Adrenal gland (tissue), 19 donors: ENCODE data around the gene ITGB3BP. TPM values are rescaled to one million over a fixed set of nuclear protein-coding genes. Genes with fewer than 3 reads are reported as not detected.
"Not testable (repeated sequence)": the region's sequence is repeated elsewhere in the genome, so short reads cannot be mapped to it uniquely, and the experiment has no call there.

Experiments used
- DNase-seq, 7 donors: peaks; one replicate each; pipeline ENCODE4 v3.0.0-alpha.2; 2019 to 2020
- H3K27ac ChIP-seq, 5 donors: fragments of 200-600 bp; sonication (generic) in 4 of 5; 1 replicate in 3 of 5; 2 replicates in 2 of 5; pipeline versions ENCODE4 v1.5.1 to v1.8.0; 2016 to 2020; ENCODE audit warnings: mild to moderate bottlenecking in 1 of 5
- H3K27me3 ChIP-seq: fragments of 200-600 bp; 2 replicates; pipeline ENCODE4 v1.8.0; 2021
- H3K36me3 ChIP-seq, 2 donors: fragments of 200-600 bp; replicated peaks in 1 of 2; 1 replicate in 1 of 2; 2 replicates in 1 of 2; pipeline versions ENCODE4 v1.5.1 to v1.8.0; 2018 to 2022
- H3K4me1 ChIP-seq, 2 donors: fragments of 200-600 bp; replicated peaks in 1 of 2; 1 replicate in 1 of 2; 2 replicates in 1 of 2; pipeline versions ENCODE4 v1.5.1 to v1.8.0; 2018 to 2021
- H3K4me3 ChIP-seq, 4 donors: fragments of 200-600 bp; sonication (generic) in 3 of 4; one replicate each; pipeline ENCODE4 v1.5.1; 2016 to 2018
- H3K9me3 ChIP-seq, 3 donors: fragments of 200-600 bp; sonication (generic) in 1 of 3; replicated peaks in 1 of 3; 1 replicate in 2 of 3; 2 replicates in 1 of 3; pipeline versions ENCODE4 v1.5.1 to v1.8.0; 2016 to 2021
- CTCF ChIP-seq, 6 experiments: fragments of 450-650 bp in 4 of 6; fragments of 200-600 bp in 2 of 6; sonication (generic) in 1 of 6; IDR thresholded peaks; 1 replicate in 5 of 6; 2 replicates in 1 of 6; pipeline versions ENCODE4 v1.5.1 to v1.8.0; 2016 to 2021; ENCODE audit warnings: antibody characterized with exemption in 6 of 6, mild to moderate bottlenecking in 2 of 6, moderate library complexity in 1 of 6
- POLR2A ChIP-seq, 2 donors: fragments of 450-650 bp; IDR thresholded peaks; one replicate each; pipeline ENCODE4 v1.6.1; 2017; ENCODE audit warnings: antibody characterized with exemption in 2 of 2, mild to moderate bottlenecking in 2 of 2, moderate library complexity in 1 of 2
- WGBS, 4 donors: extraction: QIAGEN DNeasy Blood & Tissue Kit in 2 of 4; methylation state at CpG; one replicate each; pipeline versions ENCODE4 v1.1.5 to v1.1.7; 2013 to 2017; 5-methylcytosine and 5-hydroxymethylcytosine counted together
- intact Hi-C, 2 donors: fragments of 100-400 bp; cut with DNase I; formaldehyde crosslinking; loops; one replicate each; pipeline versions ENCODE4 v1.14.1 to v1.15.0; 2022 to 2023
- long read RNA-seq, 10 donors: library from polyadenylated mRNA in 3 of 10; unstranded in 2 of 10; stranded (forward) in 1 of 10; transcript quantifications; one replicate each; pipeline ENCODE4 v2.0.0 and lab custom pipeline, GENCODE V29; 2021 to 2026
- polyA plus RNA-seq, 3 donors: library from polyadenylated mRNA; stranded (reverse); fragments of 200-250 nt in 2 of 3; fragments of 350-450 nt in 1 of 3; fragmentation: Illumina TruSeq in 1 of 3; extraction: RNeasy Lipid Tissue Mini Kit (QIAGEN cat#74804) in 1 of 3; gene quantifications; one replicate each; pipeline ENCODE4 v1.2.3, GENCODE V29; 2013 to 2014
- total RNA-seq, 9 donors: library from RNA; depleted of rRNA in 4 of 9; stranded (reverse); fragments of >200 nt in 4 of 9; fragments of 120-200 nt in 1 of 9; fragmentation: NEBNext Ultra II Directional in 1 of 9; extraction: Animal tissue kit (Norgen Biotek cat#: 25700) in 1 of 9; gene quantifications; one replicate each; pipeline versions ENCODE4 v1.1.0 to v1.2.4, GENCODE V29; 2013 to 2023
- donor health status: healthy with polysubstance abuse.
- donor health status: Bipolar disorder and iron deficiency.
- donor health status: DM: yes; HTN: yes; CAD: no.
- donor health status: DM: no; HTN: no; CAD: no.
- donor health status: DM: no; HTN: no; CAD: no.
- donor health status: DM: yes; HTN: yes; CAD: no.

Gene ITGB3BP
- 10 to 100 TPM in 5 of 9 donors, 1 to 10 TPM in 4; 2.4 to 30.7 (median 19.1) TPM for total RNA-seq
- 10 to 100 TPM; 27.3 to 50.2 (median 34.5) TPM for polyA plus RNA-seq
- long read RNA-seq, donor 1, transcript ITGB3BP-201 (9 exons, 948 nt): major isoform, 22 of 27 reads
- long read RNA-seq, donor 1, partial matches to known transcripts: 0 of 27 reads
- long read RNA-seq, donor 1, other reads (novel, unspliced or antisense): 0 of 27 reads
- long read RNA-seq, donor 2, transcript ITGB3BP-201 (9 exons, 948 nt): major isoform, 8 of 9 reads
- long read RNA-seq, donor 2, partial matches to known transcripts: 0 of 9 reads
- long read RNA-seq, donor 2, other reads (novel, unspliced or antisense): 0 of 9 reads
- long read RNA-seq, donor 3, transcript ITGB3BP-201 (9 exons, 948 nt): major isoform, 5 of 9 reads
- long read RNA-seq, donor 3, partial matches to known transcripts: 0 of 9 reads
- long read RNA-seq, donor 3, other reads (novel, unspliced or antisense): 0 of 9 reads
- long read RNA-seq, donor 4, transcript ITGB3BP-201 (9 exons, 948 nt): major isoform, 6 of 21 reads
- long read RNA-seq, donor 4, partial matches to known transcripts: 2 of 21 reads
- long read RNA-seq, donor 4, other reads (novel, unspliced or antisense): 7 of 21 reads
- long read RNA-seq, donor 5, transcript ITGB3BP-212 (10 exons, 1,285 nt): minor isoform, 5 of 31 reads
- long read RNA-seq, donor 5, transcript ITGB3BP-201 (9 exons, 948 nt): major isoform, 13 of 31 reads
- long read RNA-seq, donor 5, partial matches to known transcripts: 2 of 31 reads
- long read RNA-seq, donor 5, other reads (novel, unspliced or antisense): 10 of 31 reads
- long read RNA-seq, donor 6, transcript ITGB3BP-201 (9 exons, 948 nt): minor isoform, 5 of 17 reads
- long read RNA-seq, donor 6, transcript ITGB3BP-212 (10 exons, 1,285 nt): major isoform, 6 of 17 reads
- long read RNA-seq, donor 6, partial matches to known transcripts: 2 of 17 reads
- long read RNA-seq, donor 6, other reads (novel, unspliced or antisense): 2 of 17 reads
- long read RNA-seq, donor 7, partial matches to known transcripts: 0 of 3 reads
- long read RNA-seq, donor 7, other reads (novel, unspliced or antisense): 0 of 3 reads
- long read RNA-seq, donor 8, transcript ITGB3BP-212 (10 exons, 1,285 nt): minor isoform, 7 of 24 reads
- long read RNA-seq, donor 8, transcript ITGB3BP-201 (9 exons, 948 nt): major isoform, 11 of 24 reads
- long read RNA-seq, donor 8, partial matches to known transcripts: 0 of 24 reads
- long read RNA-seq, donor 8, other reads (novel, unspliced or antisense): 5 of 24 reads
- long read RNA-seq, donor 9, partial matches to known transcripts: 0 of 6 reads
- long read RNA-seq, donor 9, other reads (novel, unspliced or antisense): 0 of 6 reads
- long read RNA-seq, donor 10, partial matches to known transcripts: 70 of 103 reads
- long read RNA-seq, donor 10, other reads (novel, unspliced or antisense): 31 of 103 reads

GRCh38 chr1:63522891-63523728 is at the start of gene ITGB3BP, which contains the start of gene EFCAB7:
TSS of gene ITGB3BP (minus strand) at chr1:63523225. CDS start at chr1:63523133, 92 bp downstream.
TSS of gene EFCAB7 (plus strand) at chr1:63523525. CDS start at chr1:63525573, 2,048 bp downstream.
- Histone ChIP-seq H3K27me3 (no peaks in the 10 kb centered on the region), H3K4me1 (peaks cover 10 to 19% of the 10 kb centered on the region in 2 donors), H3K36me3 (no peaks in the 10 kb centered on the region), H3K27ac (peak within 1 kb of the TSS; percentile 32 to 96 (median 81)), H3K4me3 (peak within 1 kb of the TSS; percentile 35 to 58 (median 46)), H3K9me3 (no peaks in the 10 kb centered on the region)
- no peak for TF ChIP-seq CTCF (IDR thresholded peaks at IDR 0.05)
- TF ChIP-seq POLR2A (IDR thresholded peaks at IDR 0.05): peak; percentile 1 to 68
- WGBS, 4 donors: 0% methylated on average over 39 to 50 of the region's 50 CpGs
- intact Hi-C loops: no loop called here
- DNase-seq: peak; percentile 85 to 96 (median 92)

DNA sequence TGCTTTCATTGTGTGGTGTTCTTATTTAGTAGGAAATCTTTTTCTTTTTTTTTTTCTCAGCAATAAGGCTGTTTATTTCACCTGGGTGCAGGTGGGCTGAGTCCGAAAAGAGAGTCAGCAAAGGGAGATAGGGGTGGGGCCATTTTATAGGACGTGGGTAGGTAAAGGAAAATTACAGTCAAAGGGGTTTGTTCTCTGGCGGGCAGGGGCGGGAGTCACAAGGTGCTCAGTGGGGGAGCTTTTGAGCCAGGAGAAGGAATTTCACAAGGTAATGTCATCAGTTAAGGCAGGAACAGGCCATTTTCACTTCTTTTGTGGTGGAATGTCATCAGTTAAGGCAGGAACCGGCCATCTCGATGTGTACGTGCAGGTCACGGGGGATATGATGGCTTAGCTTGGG is 49.7 kb upstream of the ITGB3BP start:
- H3K27me3 ChIP-seq, H3K27ac ChIP-seq, intact Hi-C loops, DNase-seq, H3K4me1 ChIP-seq, H3K9me3 ChIP-seq, H3K4me3 ChIP-seq, H3K36me3 ChIP-seq: not testable (repeated sequence)
- 90 to 97% (median 93%) methylated on average over 8 of the region's 8 CpGs for WGBS, 4 donors

- no peaks in the 10 kb centered on the region for H3K4me1 ChIP-seq
- no peak overlapping the region for H3K4me3 ChIP-seq
- H3K27me3 ChIP-seq: no peaks in the 10 kb centered on the region
- no peaks in the 10 kb centered on the region for H3K36me3 ChIP-seq
- intact Hi-C loops: no loop called here
- H3K27ac ChIP-seq: no peak overlapping the region
- no peak for DNase-seq
- peaks cover 0 to 7% (median 0%) of the 10 kb centered on the region in 3 donors for H3K9me3 ChIP-seq
- TF ChIP-seq POLR2A (IDR thresholded peaks at IDR 0.05) (no peak), CTCF (IDR thresholded peaks at IDR 0.05) (no peak)
- 90 to 98% (median 93%) methylated on average over 3 of the region's 3 CpGs for WGBS, 4 donors
Measured at GRCh38 chr1:63569640-63570316, 46.8 kb upstream of the ITGB3BP start.
